Endodermal cell (in vitro differentiated cells): ENCODE data around the gene MAP2K3. TPM values are rescaled to one million over a fixed set of nuclear protein-coding genes. Genes with fewer than 3 reads are reported as not detected.

Experiments used
- DNase-seq: peaks from one replicate; pipeline ENCODE4 v3.0.0-alpha.2; 2017
- H3K27ac ChIP-seq: 2 replicates; pipeline ENCODE4 v1.5.1; 2013; ENCODE audit warnings: mild to moderate bottlenecking, low read depth, low read length, moderate library complexity
- H3K27me3 ChIP-seq: 2 replicates; pipeline ENCODE4 v1.6.1; 2013; ENCODE audit warnings: mild to moderate bottlenecking, low read length, moderate library complexity; ENCODE audit not compliant: insufficient read depth, control insufficient read depth, poor library complexity, severe bottlenecking
- H3K36me3 ChIP-seq: 2 replicates; pipeline ENCODE4 v1.7.0; 2013; ENCODE audit warnings: mild to moderate bottlenecking, low read length, moderate library complexity; ENCODE audit not compliant: control insufficient read depth, insufficient read depth
- H3K4me1 ChIP-seq: one replicate; pipeline ENCODE4 v1.7.0; 2013; ENCODE audit warnings: low read length; ENCODE audit not compliant: control insufficient read depth, insufficient read depth
- H3K4me3 ChIP-seq: 2 replicates; pipeline ENCODE4 v1.5.1; 2013; ENCODE audit warnings: mild to moderate bottlenecking, low read length, moderate library complexity
- H3K9ac ChIP-seq: 2 replicates; pipeline ENCODE4 v1.6.1; 2013; ENCODE audit warnings: mild to moderate bottlenecking, low read length, moderate library complexity; ENCODE audit not compliant: poor library complexity, severe bottlenecking; ENCODE audit errors: extremely low read depth
- H3K9me3 ChIP-seq: 2 replicates; pipeline ENCODE4 v1.6.1; 2013; ENCODE audit warnings: mild to moderate bottlenecking, low read length, moderate library complexity; ENCODE audit not compliant: control insufficient read depth
- H3K27ac Mint-ChIP-seq: 2 replicates; pipeline ENCODE4 v1.8.0; 2020; ENCODE audit warnings: mixed read lengths
- H3K27me3 Mint-ChIP-seq: 2 replicates; pipeline ENCODE4 v1.8.0; 2021; ENCODE audit warnings: mild to moderate bottlenecking, mixed read lengths; ENCODE audit not compliant: insufficient read depth
- H3K36me3 Mint-ChIP-seq: 2 replicates; pipeline ENCODE4 v1.8.0; 2020; ENCODE audit warnings: low read depth, mixed read lengths
- H3K4me1 Mint-ChIP-seq: 2 replicates; pipeline ENCODE4 v1.8.0; 2020; ENCODE audit warnings: mixed read lengths
- H3K4me3 Mint-ChIP-seq: 2 replicates; pipeline ENCODE4 v1.8.0; 2020; ENCODE audit warnings: mild to moderate bottlenecking, moderate library complexity, mixed read lengths
- H3K9me3 Mint-ChIP-seq: 2 replicates; pipeline ENCODE4 v1.8.0; 2020; ENCODE audit warnings: mild to moderate bottlenecking, mixed read lengths
- WGBS, 2 experiments: methylation state at CpG; one replicate each; pipeline versions ENCODE4 v1.1.5 to v1.1.7; 2013; ENCODE audit warnings: missing lambda C conversion rate in 2 of 2, mixed read lengths in 1 of 2; ENCODE audit not compliant: insufficient coverage in 1 of 2, insufficient read length in 1 of 2; 5-methylcytosine and 5-hydroxymethylcytosine counted together
- total RNA-seq, 2 donors: library from RNA; stranded (reverse); fragmentation: NEBNext Ultra II Directional in 1 of 2; extraction: Animal tissue kit (Norgen Biotek cat#: 25700) in 1 of 2; gene quantifications; 2 replicates in 1 of 2; 3 replicates in 1 of 2; pipeline ENCODE4 v1.2.1, GENCODE V29; 2021
- TF ChIP-seq, protein P1 (sequence below): fragments of 200-600 bp; sonication (generic); conservative IDR thresholded peaks from 2 replicates; pipeline ENCODE4 v1.5.0; 2021; ENCODE audit warnings: antibody characterized with exemption, mild to moderate bottlenecking

The MAP2K3 gene
- total RNA-seq, 2 donors from 2014 or later: 31.6 to 37.6 TPM

DNA sequence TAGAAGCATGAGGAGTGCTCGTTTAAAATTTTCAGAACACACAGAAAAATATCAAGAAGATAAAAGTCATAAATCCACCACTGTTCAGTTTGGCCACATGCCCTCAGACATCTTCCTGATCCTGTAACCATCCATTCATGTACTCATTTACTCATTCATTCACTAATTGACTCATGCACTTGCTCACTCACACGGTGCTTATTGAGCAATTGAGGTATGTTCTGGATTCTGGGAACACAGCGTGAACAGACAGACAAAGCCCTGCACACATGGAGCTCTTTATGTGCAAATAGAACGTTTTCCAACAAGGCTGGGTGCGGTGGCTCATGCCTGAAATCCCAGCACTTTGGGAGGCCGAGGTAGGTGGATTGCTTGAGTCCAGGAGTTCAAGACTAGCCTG lies 21.1 kb upstream of the MAP2K3 start:
- peaks cover 2% of the 10 kb centered on the region for H3K9me3 Mint-ChIP-seq
- 86 to 91% methylated on average over 6 of the region's 6 CpGs for WGBS, 2 experiments
- Histone ChIP-seq H3K27me3 (no peaks in the 10 kb centered on the region), H3K27ac (no peak overlapping the region), H3K9me3 (no peaks in the 10 kb centered on the region), H3K4me1 (no peaks in the 10 kb centered on the region), H3K9ac (no peak overlapping the region), H3K4me3 (no peak overlapping the region), H3K36me3 (no peaks in the 10 kb centered on the region)
- peaks cover 4% of the 10 kb centered on the region for H3K4me1 Mint-ChIP-seq
- TF ChIP-seq, protein P1, sequence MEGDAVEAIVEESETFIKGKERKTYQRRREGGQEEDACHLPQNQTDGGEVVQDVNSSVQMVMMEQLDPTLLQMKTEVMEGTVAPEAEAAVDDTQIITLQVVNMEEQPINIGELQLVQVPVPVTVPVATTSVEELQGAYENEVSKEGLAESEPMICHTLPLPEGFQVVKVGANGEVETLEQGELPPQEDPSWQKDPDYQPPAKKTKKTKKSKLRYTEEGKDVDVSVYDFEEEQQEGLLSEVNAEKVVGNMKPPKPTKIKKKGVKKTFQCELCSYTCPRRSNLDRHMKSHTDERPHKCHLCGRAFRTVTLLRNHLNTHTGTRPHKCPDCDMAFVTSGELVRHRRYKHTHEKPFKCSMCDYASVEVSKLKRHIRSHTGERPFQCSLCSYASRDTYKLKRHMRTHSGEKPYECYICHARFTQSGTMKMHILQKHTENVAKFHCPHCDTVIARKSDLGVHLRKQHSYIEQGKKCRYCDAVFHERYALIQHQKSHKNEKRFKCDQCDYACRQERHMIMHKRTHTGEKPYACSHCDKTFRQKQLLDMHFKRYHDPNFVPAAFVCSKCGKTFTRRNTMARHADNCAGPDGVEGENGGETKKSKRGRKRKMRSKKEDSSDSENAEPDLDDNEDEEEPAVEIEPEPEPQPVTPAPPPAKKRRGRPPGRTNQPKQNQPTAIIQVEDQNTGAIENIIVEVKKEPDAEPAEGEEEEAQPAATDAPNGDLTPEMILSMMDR: no peak
- no peak for DNase-seq
- no peaks in the 10 kb centered on the region for H3K36me3 Mint-ChIP-seq
- H3K27me3 Mint-ChIP-seq: no peaks in the 10 kb centered on the region
- no peak overlapping the region for H3K27ac Mint-ChIP-seq
- no peak overlapping the region for H3K4me3 Mint-ChIP-seq

GRCh38 chr17:21268596-21269188 lies 15.8 kb upstream of the MAP2K3 start:
- Mint-ChIP-seq H3K9me3 (no peaks in the 10 kb centered on the region), H3K4me3 (no peak overlapping the region), H3K27ac (no peak overlapping the region), H3K27me3 (peaks cover 7% of the 10 kb centered on the region), H3K36me3 (no peaks in the 10 kb centered on the region), H3K4me1 (no peaks in the 10 kb centered on the region)
- Histone ChIP-seq H3K4me1 (no peaks in the 10 kb centered on the region), H3K27me3 (no peaks in the 10 kb centered on the region), H3K9ac (no peak overlapping the region), H3K27ac (no peak overlapping the region), H3K9me3 (no peaks in the 10 kb centered on the region), H3K4me3 (no peak overlapping the region), H3K36me3 (no peaks in the 10 kb centered on the region)
- no peak for DNase-seq
- TF ChIP-seq, protein P1: no peak
- WGBS, 2 experiments: 91 to 100% methylated on average over 3 to 7 of the region's 7 CpGs

DNA sequence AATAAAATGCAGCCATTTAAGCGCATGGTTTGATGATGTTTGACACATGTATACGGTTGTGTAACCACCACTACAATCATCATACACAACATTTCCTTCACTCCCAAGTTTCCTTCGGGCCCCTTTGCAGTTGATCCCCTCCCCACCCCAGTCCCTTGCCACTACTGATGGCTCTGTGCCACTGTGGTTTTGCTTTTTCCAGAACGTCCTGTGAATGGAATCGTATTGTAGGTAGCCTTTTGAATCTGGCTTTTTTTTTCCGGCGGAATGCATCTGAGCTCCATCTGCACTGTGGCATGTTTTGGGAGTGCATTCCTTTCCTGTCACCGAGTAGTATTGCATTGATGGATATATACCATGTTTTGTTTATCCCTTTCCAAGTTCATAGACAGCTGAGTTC lies 15.1 kb upstream of the MAP2K3 start:
- Histone ChIP-seq H3K9ac (no peak overlapping the region), H3K4me3 (no peak overlapping the region), H3K36me3 (no peaks in the 10 kb centered on the region), H3K4me1 (no peaks in the 10 kb centered on the region), H3K9me3 (no peaks in the 10 kb centered on the region), H3K27ac (no peak overlapping the region), H3K27me3 (no peaks in the 10 kb centered on the region)
- Mint-ChIP-seq H3K36me3 (no peaks in the 10 kb centered on the region), H3K4me3 (no peak overlapping the region), H3K27me3 (peaks cover 9% of the 10 kb centered on the region), H3K4me1 (no peaks in the 10 kb centered on the region), H3K9me3 (no peaks in the 10 kb centered on the region), H3K27ac (no peak overlapping the region)
- 90 to 93% methylated on average over 3 to 8 of the region's 8 CpGs for WGBS, 2 experiments
- DNase-seq: no peak
- TF ChIP-seq, protein P1: no peak
